AG09319 (cell line): Measurements from ENCODE around the gene BICD2.

Source experiments
- DNase-seq: peaks from one replicate; pipeline ENCODE4 v3.0.0-alpha.2; 2010; ENCODE audit warnings: low read depth; ENCODE audit errors: extremely low read depth
- CTCF ChIP-seq: IDR thresholded peaks from 2 replicates; pipeline ENCODE4 v1.5.1; 2011; ENCODE audit warnings: low read depth, mild to moderate bottlenecking, inconsistent platforms, low read length, moderate library complexity

BICD2 gene

DNA sequence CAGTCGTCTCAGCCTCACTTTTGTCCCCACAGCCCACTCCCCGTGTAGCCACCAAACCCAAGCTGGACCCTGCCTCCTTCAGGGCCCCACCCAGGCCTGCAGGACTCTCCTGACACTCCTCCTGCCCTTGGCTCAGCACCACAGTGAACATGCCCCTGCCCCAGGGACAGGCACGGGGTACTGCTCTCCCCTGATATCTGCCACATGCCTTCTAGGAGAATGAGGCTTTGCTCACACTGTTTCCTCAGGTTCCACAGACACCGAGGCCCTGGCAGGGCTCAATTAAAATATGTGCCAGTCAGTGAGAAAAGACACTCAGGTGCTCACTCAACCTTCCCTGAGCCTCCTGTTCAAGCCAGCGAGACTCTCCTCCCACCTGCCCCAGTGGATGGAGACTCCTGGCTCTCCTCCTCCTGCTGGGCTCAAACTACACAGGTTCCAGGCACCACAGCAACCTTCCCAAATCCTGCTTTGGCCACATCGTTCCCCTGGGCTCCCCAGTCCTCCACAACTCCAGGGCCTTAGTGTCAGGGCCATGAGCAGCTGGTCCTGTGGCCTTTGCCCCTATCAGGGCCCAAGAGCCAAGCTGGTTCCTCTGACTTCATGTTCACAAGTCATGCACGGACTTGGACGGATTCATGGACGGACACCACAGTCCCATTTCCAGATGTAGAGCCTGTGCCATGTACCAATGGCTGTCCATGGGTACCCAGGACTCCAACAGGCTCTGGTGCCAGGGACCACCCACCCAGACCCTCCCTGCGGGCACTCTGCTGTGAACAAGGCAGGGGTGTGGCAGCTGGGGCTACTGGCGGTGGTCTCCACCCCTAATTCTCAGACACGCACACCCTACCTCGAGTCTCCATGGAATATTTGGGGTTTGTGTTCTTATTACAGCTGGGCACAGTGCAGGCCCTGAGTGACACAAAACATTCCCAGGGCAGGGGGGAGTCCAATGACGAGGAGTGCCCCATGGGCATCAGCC is 36.6 kb downstream of the BICD2 start:
- TF ChIP-seq CTCF: no peak
- DNase-seq: no peak

DNA sequence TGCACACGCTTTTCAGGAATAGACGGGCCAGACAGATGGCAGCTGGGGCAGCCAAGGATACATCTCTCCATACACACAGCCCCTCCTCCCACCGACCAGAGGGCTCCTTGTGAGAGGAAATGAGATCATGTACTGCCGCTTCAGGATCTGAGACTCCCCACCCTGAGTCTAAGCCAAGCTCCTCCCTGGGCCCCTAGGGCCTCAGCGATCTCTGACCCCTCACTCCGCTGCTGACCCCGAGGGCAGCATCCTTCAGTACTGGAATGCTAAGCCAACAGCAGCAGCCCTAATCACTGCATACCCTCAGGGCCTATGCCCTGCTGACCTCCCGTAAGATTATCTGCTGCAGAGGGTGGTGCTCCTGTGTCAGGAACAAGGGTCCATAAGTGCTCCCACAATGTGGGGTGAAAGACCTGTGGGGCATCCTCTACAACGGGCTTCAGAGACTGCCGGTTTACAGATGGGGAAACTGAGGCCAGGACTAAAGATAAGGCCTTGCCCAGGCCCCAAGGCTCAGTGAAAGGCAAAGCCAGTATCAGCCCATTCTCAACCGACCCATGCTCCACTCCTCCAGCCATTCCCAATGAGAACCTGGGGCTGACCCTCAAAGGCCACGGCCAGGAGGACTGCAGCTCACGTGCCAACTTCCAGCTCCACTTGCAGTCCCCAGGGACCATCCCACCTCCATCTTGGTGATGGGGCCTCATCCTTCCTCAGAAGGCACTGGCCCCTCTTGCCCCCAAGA is 37.5 kb downstream of the BICD2 start:
- TF ChIP-seq CTCF: no peak
- DNase-seq: no peak

DNA sequence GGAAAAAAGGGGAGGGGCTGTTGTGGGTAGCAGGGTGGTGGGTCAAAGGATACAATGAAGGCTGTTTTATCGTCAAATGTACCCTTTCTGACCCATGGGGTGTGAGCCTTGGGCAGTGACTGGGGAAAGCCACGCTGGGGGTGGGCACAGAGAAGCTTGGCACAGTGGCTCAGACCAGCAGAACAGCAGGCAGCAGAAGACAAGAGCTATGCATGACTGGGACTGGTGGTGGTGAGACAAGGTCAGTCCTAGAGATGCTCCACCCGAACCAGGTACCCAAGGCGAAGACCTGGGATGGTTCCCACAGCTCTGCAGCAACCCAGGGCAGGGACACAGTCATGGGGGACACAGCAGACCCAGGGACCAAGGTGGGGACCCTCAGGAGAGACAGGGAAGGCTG is 38.3 kb downstream of the BICD2 start:
- no peak for DNase-seq
- TF ChIP-seq CTCF: no peak

DNA sequence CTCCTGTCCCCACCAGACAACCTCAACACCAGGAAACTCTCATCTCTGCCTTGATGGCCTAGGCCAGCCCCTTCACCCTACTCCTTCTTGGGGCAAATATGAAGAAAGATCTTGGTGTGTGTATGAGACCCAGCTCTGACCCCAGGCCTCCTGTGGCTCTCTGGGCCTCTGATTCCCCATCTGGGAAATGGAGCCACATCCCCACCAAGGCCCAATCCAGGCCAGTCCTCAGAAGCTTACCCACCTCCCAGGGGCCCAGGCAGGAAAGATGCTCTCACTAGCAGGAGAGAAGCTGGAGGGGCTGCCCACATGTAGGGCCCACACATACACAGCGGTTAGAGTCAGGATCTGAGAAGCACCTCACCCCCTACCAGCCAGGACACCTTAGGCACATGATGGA is 38.9 kb downstream of the BICD2 start:
- no peak for DNase-seq
- TF ChIP-seq CTCF: no peak

- no peak for DNase-seq
- TF ChIP-seq CTCF: no peak
Observed at GRCh38 chr9:92725266-92725545, 39.4 kb downstream of the BICD2 start.

DNA sequence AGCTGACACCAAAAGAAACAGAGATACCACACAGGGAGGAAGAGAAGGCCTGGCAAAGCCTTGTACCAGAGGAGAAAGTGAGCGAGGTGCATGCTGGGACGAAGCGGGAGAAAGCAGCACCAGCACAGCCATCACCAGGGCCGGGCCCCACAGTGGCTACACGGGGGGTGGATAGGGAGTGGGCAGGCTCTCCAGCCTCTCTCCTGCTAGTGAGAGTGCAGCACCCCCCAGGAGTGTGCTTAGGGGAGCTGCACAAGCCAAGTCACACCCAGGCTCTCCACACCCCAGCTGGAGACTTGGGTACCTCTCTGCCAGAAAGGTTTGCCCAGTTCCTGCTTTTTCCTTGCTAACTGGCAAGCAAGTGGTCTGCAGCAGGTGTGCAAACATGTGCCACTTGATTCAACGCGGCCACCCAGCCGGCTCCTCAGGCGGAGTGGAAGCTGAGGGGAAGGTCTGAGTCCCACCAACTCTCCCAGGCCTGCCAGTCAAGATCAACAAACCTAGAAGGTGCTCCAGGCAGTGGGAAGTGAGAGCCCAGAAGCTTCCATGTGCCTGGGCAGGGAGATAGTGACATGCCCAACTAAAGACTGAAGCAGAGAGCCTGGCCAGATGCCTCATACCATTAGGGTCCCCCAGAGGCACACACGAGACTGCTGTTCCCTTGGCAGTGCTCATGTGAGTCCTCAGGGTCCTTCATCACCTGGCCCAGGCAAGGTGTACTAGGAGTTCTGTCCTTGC is 39.9 kb downstream of the BICD2 start:
- no peak for TF ChIP-seq CTCF

More for the DNA sequence above, 39.9 kb downstream of the BICD2 start:
- no peak for DNase-seq
